GM23338 (cell line): Measurements from ENCODE around the gene ARL13B. TPM values are rescaled to one million over a fixed set of nuclear protein-coding genes. Genes with fewer than 3 reads are reported as not detected.

Source experiments
- ATAC-seq: fragments of 200-7000 bp; cut with Tn5 transposase; 3 replicates; pipeline ENCODE4 v1.9.1; 2020
- DNase-seq: peaks from one replicate; pipeline ENCODE4 v3.0.0-alpha.2; 2015; ENCODE audit warnings: low spot score
- H2AFZ ChIP-seq: fragments of 200-600 bp; sonication (generic); 2 replicates; pipeline ENCODE4 v1.8.0; 2016; ENCODE audit warnings: antibody characterized with exemption, mild to moderate bottlenecking, moderate library complexity
- H3F3A ChIP-seq: fragments of 200-600 bp; sonication (generic); replicated peaks from 2 replicates; pipeline ENCODE4 v1.8.0; 2017; ENCODE audit warnings: antibody characterized with exemption, mixed run types, low read depth
- H3K27ac ChIP-seq: fragments of 200-600 bp; sonication (generic); 2 replicates; pipeline ENCODE4 v1.6.1; 2016; ENCODE audit warnings: low read depth
- H3K27me3 ChIP-seq: fragments of 200-600 bp; sonication (generic); 2 replicates; pipeline ENCODE4 v1.8.0; 2016; ENCODE audit warnings: mild to moderate bottlenecking, mixed run types, moderate library complexity; ENCODE audit not compliant: insufficient read depth
- H3K36me3 ChIP-seq: fragments of 200-600 bp; sonication (generic); 2 replicates; pipeline ENCODE4 v1.8.0; 2016; ENCODE audit warnings: mild to moderate bottlenecking; ENCODE audit not compliant: insufficient read depth
- H3K4me1 ChIP-seq: fragments of 200-600 bp; sonication (generic); 2 replicates; pipeline ENCODE4 v1.8.0; 2016; ENCODE audit warnings: mild to moderate bottlenecking, moderate library complexity; ENCODE audit not compliant: insufficient read depth
- H3K4me2 ChIP-seq: fragments of 200-600 bp; sonication (generic); 2 replicates; pipeline ENCODE4 v1.7.1; 2017; ENCODE audit warnings: mixed run types
- H3K4me3 ChIP-seq: fragments of 200-600 bp; sonication (generic); 2 replicates; pipeline ENCODE4 v1.6.1; 2016; ENCODE audit warnings: mixed run types
- H3K79me2 ChIP-seq: fragments of 200-600 bp; sonication (generic); replicated peaks from 2 replicates; pipeline ENCODE4 v1.8.0; 2017; ENCODE audit warnings: mild to moderate bottlenecking; ENCODE audit not compliant: insufficient read depth
- H3K9me2 ChIP-seq: fragments of 200-600 bp; sonication (generic); 2 replicates; pipeline ENCODE4 v1.8.0; 2017; ENCODE audit not compliant: insufficient read depth
- H4K20me1 ChIP-seq: fragments of 200-600 bp; sonication (generic); replicated peaks from 2 replicates; pipeline ENCODE4 v1.8.0; 2017; ENCODE audit warnings: mild to moderate bottlenecking; ENCODE audit not compliant: insufficient read depth
- H3K27ac Mint-ChIP-seq: 2 replicates; pipeline ENCODE4 v1.8.0; 2020; ENCODE audit warnings: inconsistent platforms, mild to moderate bottlenecking, moderate library complexity, mixed read lengths
- H3K27me3 Mint-ChIP-seq: 3 replicates; pipeline ENCODE4 v1.8.0; 2022; ENCODE audit warnings: low read depth, mild to moderate bottlenecking, moderate library complexity, mixed read lengths, inconsistent platforms; ENCODE audit not compliant: insufficient read depth, poor library complexity
- H3K36me3 Mint-ChIP-seq: 3 replicates; pipeline ENCODE4 v1.8.0; 2021; ENCODE audit warnings: low read depth, mild to moderate bottlenecking, inconsistent platforms, moderate library complexity, mixed read lengths
- H3K4me1 Mint-ChIP-seq: 3 replicates; pipeline ENCODE4 v1.8.0; 2020; ENCODE audit warnings: mild to moderate bottlenecking, inconsistent platforms, mixed read lengths
- H3K4me3 Mint-ChIP-seq: 3 replicates; pipeline ENCODE4 v1.8.0; 2021; ENCODE audit warnings: moderate library complexity, mild to moderate bottlenecking, inconsistent platforms, mixed read lengths
- H3K9me3 Mint-ChIP-seq: 3 replicates; pipeline ENCODE4 v1.8.0; 2020; ENCODE audit warnings: moderate library complexity, mild to moderate bottlenecking, inconsistent platforms, mixed read lengths
- CREB1 ChIP-seq: fragments of 250-450 bp; sonication (Bioruptor Pico); IDR thresholded peaks from 2 replicates; pipeline ENCODE4 v1.5.0; 2020; ENCODE audit warnings: low read depth, mild to moderate bottlenecking, moderate library complexity
- CTCF ChIP-seq, 2 experiments: fragments of 200-600 bp in 1 of 2; sonication (generic) in 1 of 2; conservative IDR thresholded peaks; 2 replicates each; pipeline versions ENCODE4 v1.5.1 to v1.6.1; 2016 to 2017; ENCODE audit warnings: antibody characterized with exemption in 2 of 2, low read depth in 2 of 2, mild to moderate bottlenecking in 2 of 2, moderate library complexity in 1 of 2
- EZH2 ChIP-seq: fragments of 200-600 bp; sonication (generic); IDR thresholded peaks from one replicate; pipeline ENCODE4 v1.8.0; 2017; ENCODE audit warnings: antibody characterized with exemption, mild to moderate bottlenecking, low read depth; ENCODE audit not compliant: unreplicated experiment
- NANOG ChIP-seq: IDR thresholded peaks from 2 replicates; pipeline ENCODE4 v1.6.1; 2016; ENCODE audit warnings: antibody characterized with exemption, borderline replicate concordance
- ZNF114 ChIP-seq: fragments of 250-450 bp; sonication (Bioruptor Pico); IDR thresholded peaks from 2 replicates; pipeline ENCODE4 v1.5.0; 2020; ENCODE audit warnings: mild to moderate bottlenecking, moderate library complexity
- polyA plus RNA-seq: library from polyadenylated mRNA; unstranded; fragments of >200 nt; fragmentation: Nextera tagmentation; extraction: Ambion mirVana; gene quantifications from 2 replicates; pipeline ENCODE4 v1.2.1, GENCODE V29; 2016
- total RNA-seq: library from RNA; depleted of rRNA; stranded (reverse); fragments of >200 nt; shearing (Covaris generic); gene quantifications from 2 replicates; pipeline ENCODE4 v1.2.3, GENCODE V29; 2014
- TF ChIP-seq, protein P1 (sequence below): fragments of 250-450 bp; sonication (Bioruptor Pico); IDR thresholded peaks from 2 replicates; pipeline ENCODE4 v1.5.0; 2020; ENCODE audit warnings: mild to moderate bottlenecking, moderate library complexity

The ARL13B gene
- total and polyA plus RNA-seq, 2 experiments from 2014 or later, result 7.9 to 17.1 TPM

GRCh38 chr3:94092086-94092485 is 112.1 kb downstream of the ARL13B start:
- no peaks in the 10 kb centered on the region for H3K27me3 ChIP-seq
- no peak overlapping the region for H2AFZ ChIP-seq
- Mint-ChIP-seq H3K36me3 (no peaks in the 10 kb centered on the region; the same call in 2 of the 3 replicates), H3K4me1 (no peaks in the 10 kb centered on the region), H3K27ac (no peak overlapping the region), H3K4me3 (no peak overlapping the region), H3K27me3 (no peaks in the 10 kb centered on the region), H3K9me3 (no peaks in the 10 kb centered on the region)
- H3K79me2 ChIP-seq, result no peaks in the 10 kb centered on the region
- H3K4me1 ChIP-seq, result no peaks in the 10 kb centered on the region
- no peaks in the 10 kb centered on the region; the same call in 1 of the 2 replicates for H4K20me1 ChIP-seq
- TF ChIP-seq CTCF (conservative IDR thresholded peaks at IDR 0.05; ENCODE audit: low read depth in 2 of 2) (no peak), ZNF114 (CRISPR knock-in tag) (no peak), NANOG (no peak)
- TF ChIP-seq, protein P1, sequence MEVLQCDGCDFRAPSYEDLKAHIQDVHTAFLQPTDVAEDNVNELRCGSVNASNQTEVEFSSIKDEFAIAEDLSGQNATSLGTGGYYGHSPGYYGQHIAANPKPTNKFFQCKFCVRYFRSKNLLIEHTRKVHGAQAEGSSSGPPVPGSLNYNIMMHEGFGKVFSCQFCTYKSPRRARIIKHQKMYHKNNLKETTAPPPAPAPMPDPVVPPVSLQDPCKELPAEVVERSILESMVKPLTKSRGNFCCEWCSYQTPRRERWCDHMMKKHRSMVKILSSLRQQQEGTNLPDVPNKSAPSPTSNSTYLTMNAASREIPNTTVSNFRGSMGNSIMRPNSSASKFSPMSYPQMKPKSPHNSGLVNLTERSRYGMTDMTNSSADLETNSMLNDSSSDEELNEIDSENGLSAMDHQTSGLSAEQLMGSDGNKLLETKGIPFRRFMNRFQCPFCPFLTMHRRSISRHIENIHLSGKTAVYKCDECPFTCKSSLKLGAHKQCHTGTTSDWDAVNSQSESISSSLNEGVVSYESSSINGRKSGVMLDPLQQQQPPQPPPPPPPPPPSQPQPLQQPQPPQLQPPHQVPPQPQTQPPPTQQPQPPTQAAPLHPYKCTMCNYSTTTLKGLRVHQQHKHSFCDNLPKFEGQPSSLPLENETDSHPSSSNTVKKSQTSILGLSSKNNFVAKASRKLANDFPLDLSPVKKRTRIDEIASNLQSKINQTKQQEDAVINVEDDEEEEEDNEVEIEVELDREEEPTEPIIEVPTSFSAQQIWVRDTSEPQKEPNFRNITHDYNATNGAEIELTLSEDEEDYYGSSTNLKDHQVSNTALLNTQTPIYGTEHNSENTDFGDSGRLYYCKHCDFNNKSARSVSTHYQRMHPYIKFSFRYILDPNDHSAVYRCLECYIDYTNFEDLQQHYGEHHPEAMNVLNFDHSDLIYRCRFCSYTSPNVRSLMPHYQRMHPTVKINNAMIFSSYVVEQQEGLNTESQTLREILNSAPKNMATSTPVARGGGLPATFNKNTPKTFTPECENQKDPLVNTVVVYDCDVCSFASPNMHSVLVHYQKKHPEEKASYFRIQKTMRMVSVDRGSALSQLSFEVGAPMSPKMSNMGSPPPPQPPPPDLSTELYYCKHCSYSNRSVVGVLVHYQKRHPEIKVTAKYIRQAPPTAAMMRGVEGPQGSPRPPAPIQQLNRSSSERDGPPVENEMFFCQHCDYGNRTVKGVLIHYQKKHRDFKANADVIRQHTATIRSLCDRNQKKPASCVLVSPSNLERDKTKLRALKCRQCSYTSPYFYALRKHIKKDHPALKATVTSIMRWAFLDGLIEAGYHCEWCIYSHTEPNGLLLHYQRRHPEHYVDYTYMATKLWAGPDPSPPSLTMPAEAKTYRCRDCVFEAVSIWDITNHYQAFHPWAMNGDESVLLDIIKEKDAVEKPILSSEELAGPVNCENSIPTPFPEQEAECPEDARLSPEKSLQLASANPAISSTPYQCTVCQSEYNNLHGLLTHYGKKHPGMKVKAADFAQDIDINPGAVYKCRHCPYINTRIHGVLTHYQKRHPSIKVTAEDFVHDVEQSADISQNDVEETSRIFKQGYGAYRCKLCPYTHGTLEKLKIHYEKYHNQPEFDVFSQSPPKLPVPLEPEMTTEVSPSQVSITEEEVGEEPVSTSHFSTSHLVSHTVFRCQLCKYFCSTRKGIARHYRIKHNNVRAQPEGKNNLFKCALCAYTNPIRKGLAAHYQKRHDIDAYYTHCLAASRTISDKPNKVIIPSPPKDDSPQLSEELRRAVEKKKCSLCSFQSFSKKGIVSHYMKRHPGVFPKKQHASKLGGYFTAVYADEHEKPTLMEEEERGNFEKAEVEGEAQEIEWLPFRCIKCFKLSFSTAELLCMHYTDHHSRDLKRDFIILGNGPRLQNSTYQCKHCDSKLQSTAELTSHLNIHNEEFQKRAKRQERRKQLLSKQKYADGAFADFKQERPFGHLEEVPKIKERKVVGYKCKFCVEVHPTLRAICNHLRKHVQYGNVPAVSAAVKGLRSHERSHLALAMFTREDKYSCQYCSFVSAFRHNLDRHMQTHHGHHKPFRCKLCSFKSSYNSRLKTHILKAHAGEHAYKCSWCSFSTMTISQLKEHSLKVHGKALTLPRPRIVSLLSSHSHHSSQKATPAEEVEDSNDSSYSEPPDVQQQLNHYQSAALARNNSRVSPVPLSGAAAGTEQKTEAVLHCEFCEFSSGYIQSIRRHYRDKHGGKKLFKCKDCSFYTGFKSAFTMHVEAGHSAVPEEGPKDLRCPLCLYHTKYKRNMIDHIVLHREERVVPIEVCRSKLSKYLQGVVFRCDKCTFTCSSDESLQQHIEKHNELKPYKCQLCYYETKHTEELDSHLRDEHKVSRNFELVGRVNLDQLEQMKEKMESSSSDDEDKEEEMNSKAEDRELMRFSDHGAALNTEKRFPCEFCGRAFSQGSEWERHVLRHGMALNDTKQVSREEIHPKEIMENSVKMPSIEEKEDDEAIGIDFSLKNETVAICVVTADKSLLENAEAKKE, result no peak
- H3F3A ChIP-seq, result no peaks in the 10 kb centered on the region
- no peak overlapping the region for H3K4me3 ChIP-seq
- no peaks in the 10 kb centered on the region for H3K9me2 ChIP-seq
- DNase-seq (no peak), ATAC-seq (no peak)
- H3K36me3 ChIP-seq, result no peaks in the 10 kb centered on the region
- H3K27ac ChIP-seq, result no peak overlapping the region
- no peak overlapping the region for H3K4me2 ChIP-seq

DNA sequence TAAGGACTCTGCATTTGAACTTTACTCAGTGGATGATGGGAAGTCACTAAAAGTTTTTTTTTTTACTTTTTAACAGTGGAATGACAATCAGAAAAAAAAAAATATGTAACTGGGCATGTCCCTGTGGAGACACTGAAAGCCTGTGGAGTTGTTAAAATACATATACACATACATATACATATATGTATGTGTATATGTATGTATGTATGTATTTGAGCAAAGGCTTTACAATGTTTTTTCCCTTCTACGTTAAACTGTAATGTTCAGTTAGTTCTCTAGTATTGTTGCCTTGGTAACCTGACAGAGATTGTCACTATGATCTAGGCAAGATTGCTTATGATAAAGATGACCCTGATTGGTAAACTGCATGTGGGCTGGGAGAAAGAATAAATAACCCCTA is 113.2 kb downstream of the ARL13B start:
- no peaks in the 10 kb centered on the region for H3K4me1 Mint-ChIP-seq
- no peaks in the 10 kb centered on the region; the same call in 2 of the 3 replicates for H3K36me3 Mint-ChIP-seq
- no peak overlapping the region for H2AFZ ChIP-seq
- no peaks in the 10 kb centered on the region for H3K27me3 ChIP-seq
- H3K4me3 Mint-ChIP-seq, result no peak overlapping the region
- H4K20me1 ChIP-seq, result no peaks in the 10 kb centered on the region; the same call in 1 of the 2 replicates
- TF ChIP-seq EZH2 (no peak), CREB1 (no peak), ZNF114 (CRISPR knock-in tag) (no peak)
- no peaks in the 10 kb centered on the region for H3F3A ChIP-seq
- H3K9me3 Mint-ChIP-seq, result no peaks in the 10 kb centered on the region
- ATAC-seq (no peak), DNase-seq (no peak)
- no peaks in the 10 kb centered on the region for H3K79me2 ChIP-seq
- no peak overlapping the region for H3K4me2 ChIP-seq
- no peaks in the 10 kb centered on the region for H3K9me2 ChIP-seq
- no peaks in the 10 kb centered on the region for H3K36me3 ChIP-seq
- H3K4me1 ChIP-seq, result no peaks in the 10 kb centered on the region
- no peak overlapping the region for H3K27ac Mint-ChIP-seq
- no peaks in the 10 kb centered on the region for H3K27me3 Mint-ChIP-seq
- no peak overlapping the region for H3K27ac ChIP-seq
- no peak overlapping the region for H3K4me3 ChIP-seq
